ENCODE data around the gene BRD9.

GRCh38 chr5:909086-909485 is 16.5 kb upstream of the BRD9 start:
- TF ChIP-seq EZH2 (IDR thresholded peaks at IDR 0.05; ENCODE audit: borderline replicate concordance, low read length) (no peak), CTCF (IDR thresholded peaks at IDR 0.05; ENCODE audit: low read length) (no peak)
